Kidney epithelial cell (primary cell): ENCODE data around the gene PROC. TPM values are rescaled to one million over a fixed set of nuclear protein-coding genes. Genes with fewer than 3 reads are reported as not detected.

Experiments used
- DNase-seq: peaks from one replicate; pipeline ENCODE4 v3.0.0-alpha.2; 2010; ENCODE audit warnings: low read depth
- H3K27me3 ChIP-seq: 2 replicates; pipeline ENCODE4 v1.6.0; 2011; ENCODE audit warnings: low read length; ENCODE audit not compliant: control insufficient read depth, insufficient read depth
- H3K36me3 ChIP-seq: 2 replicates; pipeline ENCODE4 v1.5.1; 2011; ENCODE audit warnings: low read length; ENCODE audit not compliant: control insufficient read depth, insufficient read depth
- H3K4me3 ChIP-seq: 2 replicates; pipeline ENCODE4 v1.5.1; 2011; ENCODE audit warnings: low read depth, mild to moderate bottlenecking, control low read depth, low read length
- CTCF ChIP-seq: IDR thresholded peaks from 2 replicates; pipeline ENCODE4 v1.5.1; 2011; ENCODE audit warnings: mild to moderate bottlenecking, moderate library complexity, low read length, control low read depth, inconsistent platforms; ENCODE audit not compliant: insufficient read depth, poor library complexity, severe bottlenecking
- total RNA-seq: library from RNA; depleted of rRNA; stranded (reverse); fragments of >200 nt; gene quantifications from 2 replicates; pipeline ENCODE4 v1.2.3, GENCODE V29; 2015

PROC gene
- total RNA-seq, 1 donor from 2014 or later = 2.9 TPM

- Histone ChIP-seq H3K27me3 (no peaks in the 10 kb centered on the region), H3K36me3 (no peaks in the 10 kb centered on the region), H3K4me3 (no peak overlapping the region)
- no peak for TF ChIP-seq CTCF
- no peak for DNase-seq
Observed at GRCh38 chr2:127377262-127377661, 41.0 kb upstream of the PROC start.

GRCh38 chr2:127378720-127379119 is 39.5 kb upstream of the PROC start:
- no peak for DNase-seq
- no peak for TF ChIP-seq CTCF
- H3K27me3 ChIP-seq = no peaks in the 10 kb centered on the region

GRCh38 chr2:127379712-127380355 is 38.4 kb upstream of the PROC start:
- no peaks in the 10 kb centered on the region for H3K27me3 ChIP-seq
- no peak overlapping the region for H3K4me3 ChIP-seq
- TF ChIP-seq CTCF = no peak
- no peaks in the 10 kb centered on the region for H3K36me3 ChIP-seq
- DNase-seq = no peak

More at GRCh38 chr2:127378720-127379119, 39.5 kb upstream of the PROC start:
- H3K36me3 ChIP-seq = no peaks in the 10 kb centered on the region
- H3K4me3 ChIP-seq = no peak overlapping the region

- no peak overlapping the region for H3K4me3 ChIP-seq
- DNase-seq = no peak
- no peaks in the 10 kb centered on the region for H3K27me3 ChIP-seq
- H3K36me3 ChIP-seq = no peaks in the 10 kb centered on the region
- no peak for TF ChIP-seq CTCF
Observed at GRCh38 chr2:127381762-127382161, 36.5 kb upstream of the PROC start.

- Histone ChIP-seq H3K36me3 (no peaks in the 10 kb centered on the region), H3K4me3 (no peak overlapping the region), H3K27me3 (no peaks in the 10 kb centered on the region)
- TF ChIP-seq CTCF = no peak
- no peak for DNase-seq
Observed at GRCh38 chr2:127382831-127383230, 35.4 kb upstream of the PROC start.

GRCh38 chr2:127384529-127384928 is 33.7 kb upstream of the PROC start:
- Histone ChIP-seq H3K4me3 (no peak overlapping the region), H3K27me3 (no peaks in the 10 kb centered on the region), H3K36me3 (no peaks in the 10 kb centered on the region)
- no peak for TF ChIP-seq CTCF
- no peak for DNase-seq
